ENCODE results near the gene CAND1.

CAND1 gene

DNA sequence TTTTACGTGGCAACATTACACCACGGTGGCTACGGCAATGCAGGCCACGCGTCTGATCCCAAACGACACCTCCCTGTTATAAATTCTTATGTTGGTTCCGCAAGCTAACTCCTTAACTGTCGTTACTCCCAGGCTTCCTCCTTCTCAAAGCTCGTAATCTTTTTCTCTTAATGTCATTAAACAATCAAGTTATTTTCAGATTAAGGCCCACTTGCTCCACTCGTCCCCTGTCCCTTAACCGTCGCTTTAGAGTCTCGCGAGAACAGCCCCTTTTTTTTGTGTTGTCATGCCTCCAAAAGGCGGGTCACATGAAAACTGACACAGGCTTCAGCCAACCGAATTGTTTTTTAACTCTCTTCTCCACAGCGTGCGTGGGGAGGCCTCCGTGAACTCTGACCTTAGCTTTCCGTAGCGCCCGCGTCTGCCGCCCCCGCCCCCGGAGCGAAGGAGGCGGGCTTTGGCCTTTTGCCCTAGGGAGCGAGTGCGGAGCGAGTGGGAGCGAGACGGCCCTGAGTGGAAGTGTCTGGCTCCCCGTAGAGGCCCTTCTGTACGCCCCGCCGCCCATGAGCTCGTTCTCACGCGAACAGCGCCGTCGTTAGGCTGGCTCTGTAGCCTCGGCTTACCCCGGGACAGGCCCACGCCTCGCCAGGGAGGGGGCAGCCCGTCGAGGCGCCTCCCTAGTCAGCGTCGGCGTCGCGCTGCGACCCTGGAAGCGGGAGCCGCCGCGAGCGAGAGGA is at the start of gene CAND1:
Gene CAND1, plus strand, starts transcription at position 463 of the 737 bp plus-strand sequence. CDS start 360 bp downstream, outside the sequence.
- DNase-seq (ENCODE audit: low read depth in 2 of 2), result peak; percentile 88 to 92

- no peak for DNase-seq (ENCODE audit: low read depth in 2 of 2)
These were observed 49.1 kb upstream of the CAND1 start for GRCh38 chr12:67220065-67220464.

DNA sequence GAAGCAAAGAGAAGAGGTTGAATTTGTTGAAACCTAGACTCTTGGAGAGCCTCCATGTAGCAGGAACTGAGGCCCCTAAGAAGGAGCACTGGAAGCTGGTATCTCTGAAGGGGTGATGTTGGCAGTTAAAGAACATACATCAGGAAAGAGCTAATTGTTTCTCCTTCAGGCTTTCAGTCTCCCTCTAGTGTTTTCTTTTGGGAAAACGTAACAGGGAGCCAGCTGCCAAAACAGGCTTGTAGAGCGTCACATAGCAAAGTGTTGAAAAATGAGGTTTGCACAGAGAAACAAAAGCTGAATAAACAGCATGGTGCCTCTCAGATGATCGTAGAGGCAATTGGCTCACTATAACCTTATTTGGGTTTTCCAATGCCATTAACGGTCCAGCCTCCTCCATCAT is 46.9 kb upstream of the CAND1 start:
- no peak for DNase-seq (ENCODE audit: low read depth in 2 of 2)

DNA sequence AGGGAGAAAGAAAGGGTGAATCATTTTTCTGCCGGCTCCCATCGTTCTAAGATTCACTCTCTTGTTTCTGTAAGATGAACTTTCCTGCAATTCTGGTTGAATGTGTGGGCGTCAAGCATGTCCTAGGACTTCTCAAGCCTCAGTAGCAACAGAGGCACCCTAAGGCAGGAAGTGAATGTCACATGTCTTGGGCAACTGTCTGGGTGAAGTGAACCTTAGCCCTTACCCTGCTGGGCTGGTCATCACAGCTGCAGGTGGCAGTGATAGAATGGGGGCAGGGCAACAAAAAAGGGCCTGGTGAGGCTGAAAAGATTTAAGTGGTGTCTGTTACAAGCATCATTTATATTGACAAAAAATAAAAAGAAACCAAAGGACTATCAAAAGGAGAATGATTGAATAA is 45.9 kb upstream of the CAND1 start:
- DNase-seq (ENCODE audit: low read depth in 2 of 2), result no peak

GRCh38 chr12:67237231-67237630 is 31.9 kb upstream of the CAND1 start:
- DNase-seq (ENCODE audit: low read depth in 2 of 2), result no peak

DNA sequence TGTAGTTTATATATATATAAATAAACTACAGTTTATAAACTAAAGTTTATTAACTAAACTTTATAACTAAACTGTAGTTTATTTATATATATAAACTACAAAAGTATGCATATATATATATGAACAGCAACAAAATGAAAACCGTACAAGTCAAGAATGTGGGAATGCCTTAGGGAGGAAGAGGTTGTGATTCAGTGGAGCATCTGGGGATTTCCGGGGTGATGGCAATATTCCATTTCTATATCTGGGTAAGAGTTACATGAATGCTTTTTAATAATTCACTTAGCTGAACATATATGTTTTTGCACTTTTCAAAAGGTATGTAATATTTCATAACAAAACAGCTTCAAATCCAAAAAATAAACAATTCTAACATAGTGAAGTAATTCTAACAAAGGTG is 30.1 kb upstream of the CAND1 start:
- DNase-seq (ENCODE audit: low read depth in 2 of 2), result no peak

- no peak for DNase-seq (ENCODE audit: low read depth in 2 of 2)
These were observed 27.7 kb upstream of the CAND1 start for GRCh38 chr12:67241482-67241881.

GRCh38 chr12:67243260-67243659 is 25.9 kb upstream of the CAND1 start:
- DNase-seq (ENCODE audit: low read depth in 2 of 2), result no peak

GRCh38 chr12:67245571-67245970 is 23.6 kb upstream of the CAND1 start:
- no peak for DNase-seq (ENCODE audit: low read depth in 2 of 2)

- DNase-seq (ENCODE audit: low read depth in 2 of 2), result no peak
These were observed 18.1 kb upstream of the CAND1 start for GRCh38 chr12:67251012-67251411.

DNA sequence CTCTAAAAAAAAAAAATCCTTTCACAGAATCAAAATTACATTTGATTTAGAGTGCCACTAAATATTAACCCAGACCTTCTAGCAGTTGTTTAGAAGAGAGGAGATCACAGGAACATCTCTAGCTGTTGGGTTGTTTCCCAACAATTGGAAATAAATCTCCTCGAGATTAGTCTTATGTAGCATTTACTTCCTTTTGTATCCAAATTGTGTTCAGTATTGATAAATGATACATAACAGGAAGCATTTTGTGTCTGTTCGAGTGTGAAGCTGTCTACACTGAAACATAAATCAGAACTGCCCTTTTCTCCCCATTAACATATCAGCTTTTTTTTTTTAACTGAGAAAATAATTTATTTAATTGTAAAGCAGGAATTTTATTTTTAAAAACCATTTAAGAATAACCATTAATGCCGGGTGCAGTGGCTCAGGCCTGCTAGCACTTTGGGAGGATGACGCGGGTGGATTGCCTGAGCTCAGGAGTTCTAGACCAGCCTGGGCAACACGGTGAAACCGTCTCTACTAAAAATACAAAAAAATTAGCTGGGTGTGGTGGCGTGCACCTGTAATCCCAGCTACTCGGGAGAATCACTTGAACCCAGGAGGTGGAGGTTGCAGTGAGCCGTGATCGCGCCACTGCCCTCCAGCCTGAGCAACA is 14.7 kb upstream of the CAND1 start:
- no peak for DNase-seq (ENCODE audit: low read depth in 2 of 2)

DNA sequence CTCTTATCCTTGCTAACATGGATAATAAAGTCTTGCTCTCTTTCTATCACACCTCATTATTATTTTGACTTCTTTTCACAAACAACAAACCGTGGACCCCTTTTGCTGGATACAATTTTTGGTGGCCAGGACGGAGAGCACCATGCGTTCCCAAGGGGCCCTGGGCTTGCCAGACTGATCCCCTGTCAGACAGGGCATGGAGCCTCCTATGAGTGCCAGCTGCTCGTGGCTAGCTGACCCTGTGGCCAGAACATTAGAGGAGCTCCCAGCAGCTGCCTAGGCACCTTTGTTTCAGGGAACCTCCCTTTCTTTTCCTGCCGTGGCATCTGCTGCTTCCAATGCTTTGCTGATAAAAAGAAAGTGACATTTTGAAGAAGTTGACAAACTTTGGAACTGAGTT is 12.5 kb upstream of the CAND1 start:
- DNase-seq (ENCODE audit: low read depth in 2 of 2), result no peak

GRCh38 chr12:67263471-67263870 is 5.7 kb upstream of the CAND1 start:
- DNase-seq (ENCODE audit: low read depth in 2 of 2), result no peak

- DNase-seq (ENCODE audit: low read depth in 2 of 2), result peak; percentile 78 to 82
These were observed 743 bp upstream of the CAND1 start for GRCh38 chr12:67268335-67268895.

DNA sequence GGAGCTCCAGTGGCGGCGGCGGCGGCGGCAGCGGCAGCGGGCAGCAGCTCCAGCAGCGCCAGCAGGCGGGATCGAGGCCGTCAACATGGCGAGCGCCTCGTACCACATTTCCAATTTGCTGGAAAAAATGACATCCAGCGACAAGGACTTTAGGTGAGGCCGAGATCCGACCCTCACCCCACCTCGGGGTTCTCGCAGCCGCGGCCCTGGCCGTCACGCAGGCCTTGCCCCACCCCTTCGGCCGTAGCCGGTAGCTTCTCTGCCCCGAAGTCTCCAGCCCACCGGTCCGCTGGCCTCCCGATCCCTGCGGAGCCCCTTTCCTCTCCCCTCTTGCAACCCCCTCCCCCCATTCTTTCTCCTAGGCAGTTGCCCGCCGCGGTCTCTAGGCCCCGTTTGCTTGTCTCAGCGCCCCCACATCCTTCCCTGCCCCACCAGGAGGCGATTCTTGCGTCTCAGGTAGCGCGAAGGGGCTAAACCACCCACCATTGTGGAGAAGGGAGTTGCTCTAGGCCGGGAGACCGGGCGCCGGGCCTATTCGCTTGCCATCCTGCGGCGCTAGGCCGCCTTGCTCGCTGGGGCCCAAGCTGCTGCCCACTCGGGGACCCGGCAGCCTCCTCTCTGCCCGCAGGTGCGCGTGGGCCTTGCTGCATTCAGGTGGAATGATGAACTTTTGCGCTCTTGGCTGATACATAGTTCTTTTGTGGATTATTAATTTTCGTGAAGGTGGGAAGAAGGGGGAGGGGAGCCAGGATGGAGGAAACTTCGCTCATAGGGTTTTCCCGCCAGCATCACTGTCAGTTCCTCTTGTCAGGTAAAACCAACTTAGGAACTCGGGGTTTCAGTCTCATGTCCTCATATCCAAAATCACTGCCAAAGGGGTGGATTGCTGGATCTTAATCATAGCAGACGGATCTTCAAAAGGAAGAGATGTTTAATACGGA is 745 bp downstream of the CAND1 start:
- peak; percentile 18 to 32 for DNase-seq (ENCODE audit: low read depth in 2 of 2)

DNA sequence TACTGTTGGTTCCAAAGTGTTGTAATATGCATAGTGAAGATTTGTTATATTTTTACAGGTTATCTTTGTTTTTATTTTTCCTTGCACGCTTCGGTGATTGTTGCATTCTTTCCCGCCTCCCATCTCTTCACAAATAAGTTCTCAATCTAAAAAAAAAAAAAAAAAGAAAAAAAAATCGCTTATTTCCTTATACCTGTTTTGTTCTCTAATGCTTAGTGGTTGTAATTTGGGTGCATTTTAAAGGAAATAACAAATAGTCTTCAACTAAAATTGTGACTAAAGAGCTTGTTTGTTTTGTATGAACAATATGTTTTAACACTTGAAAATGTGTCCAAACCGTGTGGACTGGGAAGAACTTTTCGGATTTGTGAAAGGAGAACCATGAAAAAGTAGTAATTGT is 1.5 kb downstream of the CAND1 start:
- DNase-seq (ENCODE audit: low read depth in 2 of 2), result no peak

GRCh38 chr12:67271976-67272375 is 2.8 kb downstream of the CAND1 start:
- DNase-seq (ENCODE audit: low read depth in 2 of 2), result no peak

DNA sequence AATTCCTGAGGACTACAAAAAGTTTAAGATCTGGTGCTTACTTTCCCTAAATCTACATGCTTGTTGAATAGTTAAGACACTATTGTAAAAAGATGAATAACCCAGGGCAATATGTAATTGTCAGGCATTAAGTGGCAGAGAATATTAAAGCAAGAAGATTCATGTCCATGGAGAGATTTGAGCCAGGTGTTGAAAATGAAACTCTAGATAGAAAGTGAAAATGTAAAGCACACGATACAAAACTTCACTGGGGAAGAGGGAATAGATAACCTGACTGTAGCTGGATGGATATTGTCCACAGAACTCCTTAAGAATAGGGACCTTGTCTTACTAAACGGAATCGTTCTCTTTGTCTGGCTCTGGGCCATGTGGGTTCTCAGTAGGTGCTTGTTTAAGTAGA is 5.0 kb downstream of the CAND1 start:
- DNase-seq (ENCODE audit: low read depth in 2 of 2), result no peak

DNA sequence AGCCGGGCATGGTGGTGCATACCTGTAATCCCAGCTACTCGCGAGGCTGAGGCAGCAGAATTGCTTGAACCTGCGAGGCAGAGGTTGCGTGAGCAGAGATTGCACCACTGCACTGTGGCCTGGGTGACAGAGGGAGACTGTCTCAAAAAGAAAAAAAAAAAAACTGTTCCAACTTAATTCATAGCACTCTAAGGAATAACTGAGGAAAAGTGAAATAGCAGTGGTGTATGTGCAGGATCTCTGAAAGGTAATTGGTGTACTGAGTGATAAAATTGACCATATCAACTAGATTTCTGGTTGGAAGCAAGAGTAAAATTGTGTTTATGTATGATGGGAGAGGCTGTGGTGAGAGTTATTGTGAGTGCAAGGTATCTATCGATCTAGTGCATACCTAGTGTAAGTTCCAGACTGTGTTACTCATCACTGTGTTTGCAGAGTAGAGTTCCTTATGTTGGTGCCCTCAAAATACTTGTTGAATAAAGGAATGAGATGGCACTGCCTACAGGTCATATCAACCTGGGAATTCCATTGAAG is 6.3 kb downstream of the CAND1 start:
- no peak for DNase-seq (ENCODE audit: low read depth in 2 of 2)

DNA sequence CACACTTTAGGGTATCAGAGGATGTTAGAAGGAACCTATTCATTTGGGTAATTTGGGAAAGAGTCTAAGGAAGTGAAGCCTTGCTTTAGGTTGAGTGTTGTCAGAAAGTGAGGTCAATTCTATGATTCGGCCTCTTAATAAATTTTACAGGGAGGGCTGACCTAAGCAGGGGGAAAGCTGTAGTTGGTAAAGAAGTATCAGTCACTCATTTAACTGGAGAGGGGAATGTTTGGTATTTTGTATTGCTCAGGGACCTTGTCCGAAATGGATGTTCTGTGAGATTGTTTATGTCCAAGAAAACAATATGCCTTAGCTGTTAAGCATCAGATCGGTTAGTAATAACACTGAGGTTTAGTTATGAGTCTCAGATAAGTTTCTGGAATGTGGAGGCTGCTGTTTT is 7.3 kb downstream of the CAND1 start:
- no peak for DNase-seq (ENCODE audit: low read depth in 2 of 2)

- no peak for DNase-seq (ENCODE audit: low read depth in 2 of 2)
These were observed 10.5 kb downstream of the CAND1 start for GRCh38 chr12:67279637-67280036.

- DNase-seq (ENCODE audit: low read depth in 2 of 2), result no peak
These were observed 10.9 kb downstream of the CAND1 start for GRCh38 chr12:67280088-67280487.
